NCI-H510A treated with DMSO at 0.1 percent for 48 hours (cell line): Measurements from ENCODE around the gene TM4SF20.

Source experiments
- DNase-seq: peaks from one replicate; lab custom pipeline; 2025; lab: John Stamatoyannopoulos, UW

Gene TM4SF20, protein sequence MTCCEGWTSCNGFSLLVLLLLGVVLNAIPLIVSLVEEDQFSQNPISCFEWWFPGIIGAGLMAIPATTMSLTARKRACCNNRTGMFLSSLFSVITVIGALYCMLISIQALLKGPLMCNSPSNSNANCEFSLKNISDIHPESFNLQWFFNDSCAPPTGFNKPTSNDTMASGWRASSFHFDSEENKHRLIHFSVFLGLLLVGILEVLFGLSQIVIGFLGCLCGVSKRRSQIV

DNA sequence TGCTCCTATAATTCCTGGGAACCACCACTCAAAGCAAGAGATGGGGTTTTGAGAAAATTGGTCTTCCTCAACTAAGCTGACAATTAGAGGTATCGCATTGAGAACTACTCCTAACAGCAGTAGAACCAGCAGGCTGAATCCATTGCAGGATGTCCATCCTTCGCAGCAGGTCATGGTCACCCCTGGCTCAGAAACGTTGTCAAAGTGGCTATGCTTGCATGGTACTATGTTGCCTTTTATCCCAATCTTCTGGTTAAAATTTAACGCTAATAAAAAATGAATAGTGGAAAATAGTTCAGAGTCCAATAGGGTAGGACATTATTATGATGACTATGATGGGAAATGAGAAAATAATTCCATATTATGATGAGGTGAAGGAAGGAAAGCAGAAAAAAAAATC, at the start of gene TM4SF20:
TSS of gene TM4SF20 (minus strand) at position 212 of the 400 bp plus-strand sequence. CDS start at position 174, 38 bp downstream.
- no peak for DNase-seq

DNA sequence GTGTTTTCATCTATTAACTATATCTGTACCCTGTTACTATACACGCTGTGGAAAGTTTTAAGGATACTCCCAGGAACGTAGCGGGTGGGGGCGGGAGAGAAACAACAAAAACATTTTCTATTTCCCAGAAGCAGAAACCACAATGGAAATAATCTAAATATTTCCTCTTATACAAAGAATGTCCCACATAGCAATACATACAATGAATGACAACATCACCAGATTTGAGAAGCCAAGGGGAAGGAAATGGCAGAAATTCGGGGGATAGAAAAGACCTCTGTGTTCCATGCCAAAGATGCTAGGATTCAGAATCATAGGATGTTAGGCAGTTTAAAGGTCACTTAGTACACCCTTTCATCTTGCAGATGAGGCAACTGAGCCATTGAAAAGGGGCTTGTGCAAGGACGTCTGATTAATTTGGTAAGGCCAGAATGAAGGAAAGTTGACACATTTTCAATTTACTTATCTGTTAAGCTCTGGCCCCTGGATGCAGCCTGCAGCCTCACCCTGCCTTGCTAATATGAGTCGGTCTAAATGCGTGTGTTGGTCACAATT, 49.7 kb upstream of the TM4SF20 start:
- DNase-seq = no peak

DNA sequence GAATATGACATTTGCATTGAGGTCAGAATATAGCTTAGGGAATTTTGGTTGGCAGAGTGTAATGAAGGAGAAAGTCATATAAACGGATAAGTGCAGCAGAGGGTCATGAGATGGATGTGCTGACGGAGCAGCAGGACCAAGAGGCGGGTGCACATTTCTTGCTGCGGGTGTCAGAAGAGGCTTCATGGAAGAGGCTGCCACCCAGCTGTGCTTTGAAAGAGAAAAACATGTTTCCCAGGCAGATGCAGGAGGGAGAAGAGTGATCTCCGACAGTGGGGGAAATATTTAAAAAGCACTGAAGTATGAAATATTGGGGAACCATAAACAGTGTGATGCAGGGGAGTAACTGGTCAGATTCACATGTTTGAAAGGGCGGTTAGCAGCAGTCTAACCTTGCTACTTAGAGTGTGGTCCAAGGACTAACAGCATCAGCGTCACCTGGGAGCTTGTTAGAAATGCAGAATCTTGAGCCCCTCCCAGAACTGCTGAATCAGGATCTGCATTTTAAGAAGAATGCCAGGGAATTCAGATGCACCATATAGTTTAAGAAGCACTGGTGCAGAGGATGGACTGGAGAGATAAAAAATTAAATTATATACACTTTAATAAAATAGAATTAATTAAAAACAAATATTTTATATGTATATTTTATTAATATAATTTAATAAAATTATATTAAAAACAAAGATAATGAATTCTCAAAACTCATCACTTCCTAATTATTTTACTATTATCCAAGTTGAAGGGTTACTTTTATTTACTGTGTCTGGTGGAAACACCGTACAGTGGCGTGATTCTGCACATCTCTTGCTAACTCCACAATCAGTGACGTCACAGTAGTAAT, 44.8 kb upstream of the TM4SF20 start:
- DNase-seq = no peak

DNA sequence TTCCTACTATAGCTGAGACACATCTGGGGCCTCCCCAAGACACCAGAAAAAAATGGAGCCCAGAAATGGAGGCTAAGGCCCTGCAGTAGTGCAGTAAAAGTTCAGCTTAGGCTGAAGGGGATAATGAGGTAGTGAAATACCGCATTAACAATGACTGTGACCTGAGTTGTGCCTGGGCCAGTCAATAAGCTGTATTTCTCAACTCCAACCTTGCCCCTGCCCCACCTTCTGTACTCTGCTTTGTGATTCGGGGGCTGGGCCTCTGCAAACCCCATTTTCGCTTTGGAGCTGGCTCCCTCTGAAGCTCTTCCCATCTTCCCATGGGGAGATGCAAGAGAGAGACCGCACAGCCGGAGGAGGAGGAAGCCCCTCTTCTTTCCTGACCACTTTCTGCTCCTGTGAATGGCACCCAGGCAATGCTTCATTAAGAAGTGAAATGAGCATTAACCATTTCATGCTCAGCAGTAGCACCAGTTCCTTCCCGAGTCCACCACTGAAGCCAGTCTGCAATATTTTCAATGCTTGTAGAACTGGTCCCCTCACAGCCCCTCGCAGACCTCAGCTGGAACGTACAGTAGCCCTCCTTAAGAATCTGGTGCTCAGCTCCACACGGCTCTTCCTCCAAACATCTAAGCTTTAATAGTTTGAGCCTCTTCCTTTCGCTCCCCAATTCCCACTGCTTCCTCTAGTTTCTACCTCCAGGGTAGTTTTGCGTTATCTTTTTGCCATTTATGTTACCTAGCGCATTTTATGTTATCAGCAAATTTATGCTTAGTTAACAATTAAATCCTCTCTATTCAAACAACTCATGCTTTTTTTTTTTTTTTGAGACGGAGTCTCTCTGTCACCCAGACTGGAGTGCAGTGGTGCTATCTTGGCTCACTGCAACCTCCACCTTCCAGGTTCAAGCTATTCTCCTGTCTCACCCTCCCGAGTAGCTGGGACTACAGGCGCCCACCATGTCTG, 41.3 kb upstream of the TM4SF20 start:
- DNase-seq = no peak

DNA sequence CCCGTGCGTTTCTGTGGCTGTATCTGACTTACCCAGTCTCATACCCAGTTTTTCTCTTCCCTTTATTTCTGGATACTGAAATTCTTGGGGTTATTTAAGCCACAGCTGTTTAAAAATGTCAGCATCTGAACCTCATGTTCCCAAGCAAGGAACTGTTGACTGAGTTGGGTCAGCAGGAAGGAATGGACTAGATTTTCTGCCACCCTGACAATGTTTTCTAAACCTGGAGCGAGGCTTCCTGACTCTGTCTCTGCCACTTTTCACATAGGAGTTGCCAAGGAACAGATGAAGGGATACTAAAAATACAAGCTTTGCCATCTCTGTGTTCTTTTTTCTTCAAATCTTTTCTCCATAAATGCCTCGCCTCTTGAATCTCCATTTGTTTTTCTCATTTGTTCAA, 37.6 kb upstream of the TM4SF20 start:
- no peak for DNase-seq

DNA sequence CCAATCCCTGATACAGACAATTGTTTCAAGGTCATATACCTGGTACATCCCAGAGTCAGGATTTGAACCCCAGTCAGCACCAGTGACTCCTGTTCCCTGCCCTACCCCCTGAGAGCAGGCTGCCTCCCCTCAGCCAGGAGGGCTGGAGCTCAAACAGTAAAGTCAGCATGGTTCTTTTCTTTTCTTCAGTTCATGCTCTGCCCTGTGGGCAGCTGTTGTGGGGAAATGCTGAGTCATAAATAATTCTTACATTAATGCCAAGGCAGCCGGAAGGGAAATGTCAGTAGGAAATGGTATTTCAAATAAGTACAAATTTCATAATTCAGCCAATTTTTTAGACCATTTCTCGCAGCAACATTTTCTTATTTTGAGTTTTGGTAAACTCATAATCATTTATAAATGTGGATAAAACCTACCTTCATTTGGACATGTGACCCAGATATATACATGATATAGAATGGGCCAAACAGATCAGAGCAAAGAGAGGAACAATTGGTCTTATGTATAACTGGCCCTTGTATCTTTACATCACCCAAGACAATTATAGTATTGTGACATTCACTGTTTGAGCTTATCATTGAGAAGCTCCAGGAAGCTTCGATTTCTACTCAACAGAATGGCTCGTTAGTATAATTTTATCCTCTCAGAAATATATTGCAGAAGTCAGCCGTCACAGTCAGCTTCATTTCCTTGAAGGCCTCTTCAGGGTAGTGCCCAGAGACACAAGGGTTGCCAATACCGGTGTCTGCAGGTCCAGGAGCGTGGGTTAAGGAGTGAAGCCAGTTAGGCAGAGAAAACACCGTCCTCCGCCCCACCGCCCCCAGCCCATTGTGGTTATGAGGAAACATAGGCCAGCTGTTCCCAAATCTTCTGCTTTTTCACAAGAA, 36.7 kb upstream of the TM4SF20 start:
- DNase-seq = no peak

DNA sequence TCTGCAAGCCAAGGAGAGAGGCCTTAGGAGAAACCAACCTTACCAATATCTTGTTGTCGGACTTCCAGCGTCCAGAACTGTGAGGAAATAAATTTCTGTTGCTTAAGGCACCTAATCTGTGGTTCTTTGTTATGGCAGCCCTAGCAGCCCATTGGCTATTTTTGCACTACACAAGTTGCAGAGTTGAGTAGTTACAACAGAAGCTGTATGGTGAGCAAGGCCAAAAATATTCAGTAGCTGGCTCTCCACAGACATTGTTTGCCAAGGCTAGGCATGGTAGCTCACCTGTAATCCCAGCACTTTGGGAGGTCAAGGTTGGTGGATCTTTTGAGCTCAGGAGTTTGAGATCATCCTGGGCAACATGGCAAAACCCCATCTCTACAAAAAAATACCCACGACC, 35.7 kb upstream of the TM4SF20 start:
- DNase-seq = no peak

DNA sequence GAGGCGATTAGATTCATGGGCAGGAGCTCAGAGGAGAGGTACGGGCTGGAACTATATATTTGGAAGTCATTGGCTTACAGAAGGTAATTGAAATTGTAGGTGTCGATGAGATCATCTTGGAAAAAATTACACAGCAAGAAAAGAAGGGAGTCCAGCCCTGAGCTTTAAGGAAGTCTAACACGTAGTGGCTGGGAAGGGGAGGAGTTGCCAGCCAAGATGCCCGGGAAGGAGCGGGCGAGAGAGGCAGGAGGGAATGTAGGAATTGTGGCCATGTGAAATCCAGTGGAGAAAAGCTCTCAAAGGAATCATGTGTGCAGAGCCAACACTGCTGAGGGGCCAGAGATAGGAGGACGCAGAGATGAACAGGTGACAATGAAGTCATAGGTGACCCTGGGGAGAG, 34.3 kb upstream of the TM4SF20 start:
- no peak for DNase-seq

DNA sequence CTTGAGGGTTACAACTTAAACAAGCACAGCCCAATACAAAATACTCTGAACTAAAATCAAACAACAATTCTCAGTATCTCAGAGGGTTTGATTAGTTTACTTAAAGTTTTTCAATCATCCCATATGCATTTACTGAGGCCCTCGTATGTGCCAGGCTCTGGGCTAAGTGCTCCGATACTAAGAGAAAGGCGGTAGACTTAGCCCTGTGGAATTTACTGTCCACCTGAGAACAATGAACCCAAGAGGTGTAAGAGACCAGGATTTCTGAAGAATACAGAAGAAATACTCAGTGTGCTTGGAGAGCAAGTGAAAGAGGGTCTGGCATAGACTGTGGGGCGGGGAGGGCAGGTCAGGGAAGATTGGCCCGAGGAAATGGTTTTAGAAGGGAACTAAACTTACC, 33.8 kb upstream of the TM4SF20 start:
- DNase-seq = no peak

DNA sequence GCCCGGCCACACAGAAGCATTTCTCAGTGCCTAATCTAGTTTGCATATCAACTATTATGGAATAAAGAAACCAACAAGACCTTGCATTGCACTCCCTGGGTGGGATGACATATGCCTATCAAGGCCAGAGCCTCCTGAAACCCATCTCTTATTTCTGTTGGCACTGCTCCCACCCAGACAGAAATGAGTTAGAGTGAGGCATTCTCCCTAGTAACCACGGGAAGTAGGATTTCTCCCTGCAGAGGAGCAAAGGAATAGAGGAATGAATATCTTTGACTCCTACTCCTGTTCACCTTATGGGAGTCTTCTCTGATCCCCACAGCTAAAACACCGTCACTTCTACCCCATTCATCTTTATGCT, 32.9 kb upstream of the TM4SF20 start:
- no peak for DNase-seq

DNA sequence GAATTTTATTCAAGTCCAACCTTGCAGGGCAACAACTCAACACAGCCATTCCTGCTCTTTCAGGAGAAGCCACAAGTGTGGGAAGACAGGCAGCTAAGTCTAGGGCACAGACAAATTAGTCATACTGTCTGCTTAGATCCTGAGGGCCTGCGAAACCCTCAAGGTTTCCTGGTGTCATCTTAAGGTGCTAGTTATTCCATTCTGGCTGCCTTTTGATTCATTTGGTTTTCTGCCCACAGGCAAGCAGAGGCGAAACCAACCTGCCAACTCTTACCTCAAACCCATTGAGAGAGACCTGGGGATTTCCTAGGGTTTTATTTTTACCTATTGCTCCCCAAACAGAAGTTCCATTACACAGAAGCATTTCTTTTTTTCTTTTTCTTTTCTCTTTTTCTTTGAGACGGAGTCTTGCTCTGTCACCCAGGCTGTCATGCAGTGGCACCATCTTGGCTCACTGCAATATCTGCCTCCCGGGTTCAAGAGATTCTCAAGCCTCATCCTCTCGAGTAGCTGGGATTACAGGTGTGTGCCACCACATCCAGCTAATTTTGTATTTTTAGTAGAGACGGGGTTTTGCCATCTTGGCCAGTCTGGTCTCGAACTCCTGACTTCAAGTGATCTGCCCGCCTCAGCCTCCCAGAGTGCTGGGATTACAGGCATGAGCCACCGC, 32.3 kb upstream of the TM4SF20 start:
- no peak for DNase-seq

DNA sequence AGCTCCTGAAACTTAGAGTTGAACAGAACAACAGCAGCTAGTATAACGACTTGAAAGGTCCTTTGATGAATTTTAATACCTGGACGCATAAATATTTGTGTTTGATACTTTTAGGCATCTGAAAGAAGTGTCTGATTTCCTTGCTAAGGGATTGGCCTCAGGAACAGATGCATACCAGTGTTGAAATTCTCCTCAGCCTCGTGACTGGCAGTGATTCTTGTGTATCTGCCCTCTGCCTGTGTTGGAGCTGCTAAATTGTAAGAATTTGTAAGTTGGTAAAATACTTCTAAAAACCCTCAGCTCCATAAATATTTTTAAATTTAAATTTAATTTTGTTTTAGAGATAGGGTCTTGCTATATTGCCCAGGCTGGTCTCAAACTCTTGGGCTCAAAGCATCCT, 31.1 kb upstream of the TM4SF20 start:
- DNase-seq = no peak

DNA sequence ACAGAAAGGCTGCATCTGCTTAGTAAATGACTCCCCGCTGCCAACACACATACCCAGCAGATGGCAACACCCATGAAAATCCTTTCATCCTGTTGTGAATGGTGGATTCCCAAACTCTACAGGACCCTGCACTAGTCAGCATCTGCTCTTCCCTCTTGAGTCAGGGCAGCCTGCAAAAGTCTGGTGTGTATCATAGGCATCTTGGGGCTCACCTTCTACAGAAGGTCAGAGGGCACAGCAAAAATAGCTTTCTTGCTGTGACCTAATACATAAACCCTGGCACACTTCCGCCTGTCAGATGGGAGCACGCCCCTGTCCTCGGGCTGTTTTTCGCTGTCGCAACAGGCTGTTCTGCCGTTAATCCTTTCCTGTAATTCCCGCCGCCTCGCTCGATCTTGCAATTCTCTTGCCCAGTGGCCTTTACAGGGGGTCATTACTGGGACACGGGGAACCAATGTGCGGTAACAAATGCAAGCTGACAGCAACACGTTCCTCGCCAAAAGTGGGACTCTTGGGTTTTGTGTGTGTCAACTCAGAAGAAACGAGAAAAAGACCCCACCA, 28.6 kb upstream of the TM4SF20 start:
- DNase-seq = no peak

DNA sequence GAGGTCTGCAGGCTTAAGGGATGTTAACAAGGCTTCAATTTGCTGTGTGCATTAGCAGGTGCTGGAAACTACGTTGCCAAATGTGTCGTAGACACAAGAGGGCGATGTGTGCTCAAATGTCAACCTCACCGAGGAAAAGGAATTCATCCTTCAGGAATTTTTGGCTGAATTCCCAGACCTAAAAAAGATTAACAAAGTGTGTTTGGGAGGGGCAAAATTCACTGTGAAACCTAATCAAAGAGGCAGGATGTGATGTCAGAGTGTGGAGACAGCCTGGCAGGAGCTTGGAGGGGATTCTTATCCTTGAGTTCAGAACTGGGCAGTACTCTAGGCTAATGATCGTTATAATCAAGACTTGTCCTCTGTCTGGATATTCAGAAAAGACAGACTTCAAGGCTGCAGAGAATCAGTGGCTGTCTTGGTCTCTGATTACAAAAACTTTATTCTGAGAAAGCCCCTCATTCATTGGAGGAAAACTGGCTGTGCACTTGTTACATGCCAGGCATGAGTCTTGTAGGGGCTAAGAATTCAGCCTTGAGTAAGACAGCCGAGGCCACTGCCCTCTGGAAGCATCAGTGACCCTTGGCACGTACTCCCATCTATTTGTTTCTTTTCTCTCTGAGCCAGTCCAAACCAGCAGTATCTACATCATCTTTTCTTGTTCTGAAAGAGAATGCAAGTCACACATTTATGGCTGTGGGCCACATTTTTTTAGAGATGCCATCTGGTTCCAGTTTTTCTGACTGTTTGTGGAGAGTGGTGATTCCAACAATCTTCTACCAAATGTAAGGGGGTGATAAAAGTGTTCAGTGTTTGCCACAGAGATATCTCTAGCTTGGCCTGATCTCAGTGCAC, 27.3 kb upstream of the TM4SF20 start:
- DNase-seq = peak; percentile 91

DNA sequence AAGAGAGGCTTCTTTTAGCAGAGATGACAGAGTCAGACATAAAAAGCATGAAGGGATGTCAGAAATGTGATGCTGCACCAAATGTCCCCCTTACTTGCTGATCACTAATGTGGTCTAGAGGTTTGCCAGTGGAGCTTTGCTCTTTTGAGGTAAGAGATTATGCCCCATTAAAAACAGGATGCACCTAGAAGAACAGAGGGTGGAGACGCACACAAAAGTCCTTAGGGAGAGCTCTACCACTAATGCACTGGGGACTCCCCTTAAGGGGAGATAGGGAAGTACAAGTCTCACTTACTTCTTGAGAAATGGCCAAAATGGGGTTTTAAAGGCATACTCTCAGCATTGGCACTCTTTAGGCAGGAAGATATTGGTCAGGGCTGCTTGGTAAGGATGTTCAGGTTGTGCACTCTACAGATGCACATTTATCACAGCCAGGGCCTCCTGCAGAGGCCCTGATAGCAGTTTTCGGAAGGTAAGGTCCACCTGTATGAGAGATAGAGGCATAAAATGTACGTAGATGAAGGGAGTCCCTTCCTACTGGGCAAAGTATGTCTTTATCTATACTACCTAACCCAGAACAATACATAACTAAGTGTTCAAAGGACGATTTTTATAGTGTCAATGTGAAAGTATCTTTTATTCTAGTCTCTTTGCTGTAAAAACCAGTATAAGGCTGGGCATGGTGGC, 25.6 kb upstream of the TM4SF20 start:
- no peak for DNase-seq

DNA sequence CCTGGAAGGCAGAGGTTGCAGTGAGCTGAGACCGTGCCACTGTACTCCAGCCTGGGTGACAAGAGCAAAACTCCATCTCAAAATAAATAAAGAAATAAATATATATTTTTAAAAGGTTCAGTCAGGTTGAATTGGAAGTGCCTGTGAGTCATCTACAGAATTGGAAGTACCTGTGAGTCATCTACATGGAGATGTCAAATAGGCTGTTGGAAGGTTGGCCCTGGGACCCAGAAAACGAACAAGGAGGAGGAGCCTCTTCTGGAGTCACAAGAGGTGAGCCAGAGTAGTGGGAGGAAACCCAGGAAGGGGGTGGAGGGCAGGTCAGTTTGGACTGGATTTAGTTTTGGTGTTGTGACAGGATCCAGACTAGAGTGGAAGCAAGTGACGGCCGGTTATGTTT, 23.9 kb upstream of the TM4SF20 start:
- DNase-seq = no peak

DNA sequence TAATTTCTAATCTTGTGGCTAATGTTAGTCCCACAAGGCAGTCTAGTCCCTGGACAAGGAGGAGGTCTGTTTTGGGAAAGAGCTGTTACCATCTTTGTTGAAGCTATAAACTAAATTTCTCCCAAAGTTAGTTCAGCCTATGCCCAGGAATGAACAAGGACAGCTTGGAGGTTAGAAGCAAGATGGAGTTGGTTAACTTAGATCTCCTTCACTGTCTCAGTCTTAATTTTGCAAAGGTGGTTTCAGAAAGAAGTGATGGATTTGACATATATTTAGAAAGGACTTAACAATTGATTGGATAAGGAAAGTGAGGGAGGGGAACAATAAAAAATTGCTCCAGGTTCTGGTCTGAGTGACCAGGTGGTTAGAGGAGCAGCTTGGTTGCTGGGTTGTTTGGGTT, 23.2 kb upstream of the TM4SF20 start:
- no peak for DNase-seq

DNA sequence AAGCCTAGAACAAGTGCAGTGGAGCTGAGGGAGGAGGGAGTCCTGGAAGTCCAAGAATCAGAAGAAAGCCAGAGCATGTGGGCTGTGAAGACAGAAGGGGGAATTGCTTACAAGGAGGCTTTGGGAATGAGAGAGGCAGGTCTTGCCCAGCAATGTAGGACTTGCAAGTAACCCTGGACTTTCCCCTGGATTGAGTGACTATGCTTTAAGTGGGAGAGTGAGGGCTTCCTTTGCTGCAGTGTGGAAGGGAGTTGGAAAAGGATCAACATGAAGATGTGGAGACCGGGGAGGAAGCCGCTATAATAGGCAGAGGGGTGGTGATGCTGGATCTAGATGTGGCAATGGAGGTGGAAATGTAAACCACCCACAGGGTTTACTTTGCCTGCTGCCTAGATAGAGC, 22.4 kb upstream of the TM4SF20 start:
- DNase-seq = no peak
